HS-27A (cell line): ENCODE data around the gene DNAH3.
"Not testable (repeated sequence)": the region's sequence is repeated elsewhere in the genome, so short reads cannot be mapped to it uniquely, and the experiment has no call there.

Experiments
- DNase-seq: peaks from one replicate; pipeline ENCODE4 v3.0.0-alpha.2; 2012; ENCODE audit warnings: low read depth, missing footprints

DNAH3 gene

DNA sequence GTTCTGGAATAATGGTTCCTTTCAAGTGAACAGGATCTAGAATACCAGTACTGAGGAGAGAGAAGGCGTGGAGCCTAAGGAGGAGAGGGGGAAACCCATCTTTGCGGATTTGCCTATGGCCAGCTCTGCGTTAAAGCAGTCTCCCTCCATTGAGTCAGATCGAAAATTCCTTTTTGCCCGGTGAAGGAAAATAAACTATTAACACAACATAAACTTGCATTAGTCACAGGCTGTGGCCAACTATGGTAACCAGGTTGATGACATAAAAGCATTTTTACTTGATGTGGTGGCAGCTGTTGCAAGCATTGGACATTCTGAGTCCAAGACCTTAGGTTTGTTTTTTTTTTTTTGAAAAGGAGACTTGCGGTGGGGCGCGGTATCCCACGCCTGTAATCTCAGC, 16.7 kb upstream of the DNAH3 start:
- peak; percentile 83 for DNase-seq

DNA sequence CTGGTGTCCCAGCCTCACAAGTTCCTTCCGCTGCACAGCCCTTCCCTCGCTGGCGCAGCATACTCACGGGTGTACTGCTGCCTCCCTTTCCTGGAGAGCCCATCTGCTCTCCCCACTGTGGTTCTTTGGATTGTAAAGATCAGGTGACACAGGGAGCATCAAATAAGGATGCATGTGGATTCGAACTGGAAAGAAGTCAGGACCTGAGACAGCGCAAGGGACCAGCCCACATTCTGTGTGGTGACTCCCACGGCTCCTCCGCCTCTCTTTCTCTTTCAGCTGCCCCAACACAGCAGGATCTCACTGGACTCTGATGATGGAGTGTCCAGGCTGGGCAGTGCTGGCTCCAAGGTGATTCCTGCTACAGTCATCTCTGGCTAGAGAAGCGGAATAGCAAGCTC, 15.9 kb upstream of the DNAH3 start:
- DNase-seq = no peak

DNA sequence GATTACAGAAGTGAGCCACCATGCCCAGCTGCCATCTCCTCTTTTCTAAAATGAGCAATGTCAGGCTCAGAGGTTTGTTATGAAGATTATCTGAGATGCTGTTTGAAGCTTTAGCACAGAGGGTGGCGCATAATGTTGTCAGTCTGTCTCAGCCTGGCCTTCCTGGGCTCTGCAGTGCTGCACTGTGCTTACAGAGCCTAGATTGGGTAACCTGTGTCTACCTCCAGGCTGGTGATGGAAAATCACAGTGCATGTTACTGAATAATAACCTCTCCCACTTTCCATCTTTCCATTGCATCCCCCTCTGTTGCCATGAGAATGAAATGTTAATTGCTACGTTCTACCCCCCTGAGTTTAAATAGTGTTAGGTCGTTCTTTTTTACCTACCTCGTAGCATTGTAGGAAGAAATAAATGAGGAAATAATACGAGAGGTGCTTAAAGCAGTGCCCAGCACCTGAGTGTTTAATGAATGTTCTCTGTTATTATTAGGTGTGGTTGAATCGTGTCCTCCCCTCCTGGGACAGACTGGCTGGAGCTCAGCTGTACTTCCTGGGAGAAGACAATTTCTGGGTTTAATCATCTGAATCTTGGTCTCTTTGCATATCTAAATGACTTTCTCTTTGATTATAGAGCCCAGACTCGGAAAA, 14.0 kb upstream of the DNAH3 start:
- DNase-seq = no peak

DNA sequence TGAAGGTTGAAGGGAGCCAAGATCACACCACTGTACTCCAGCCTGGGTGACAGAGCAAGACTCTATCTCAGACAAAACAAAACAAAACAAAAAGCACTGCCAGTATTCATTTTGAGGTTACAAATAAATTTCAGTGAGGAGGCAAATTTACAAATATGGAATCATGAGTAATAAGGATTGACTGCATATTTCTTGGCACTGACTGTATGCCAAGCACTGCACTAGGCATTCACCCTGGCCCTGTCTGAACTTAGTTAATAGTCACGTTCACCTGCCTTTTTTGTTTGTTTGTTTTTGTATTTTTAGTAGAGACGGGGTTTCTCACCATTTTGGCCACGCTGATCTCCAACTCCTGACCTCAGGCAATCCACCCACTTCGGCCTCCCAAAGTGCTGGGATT, 12.9 kb upstream of the DNAH3 start:
- DNase-seq = no peak

DNA sequence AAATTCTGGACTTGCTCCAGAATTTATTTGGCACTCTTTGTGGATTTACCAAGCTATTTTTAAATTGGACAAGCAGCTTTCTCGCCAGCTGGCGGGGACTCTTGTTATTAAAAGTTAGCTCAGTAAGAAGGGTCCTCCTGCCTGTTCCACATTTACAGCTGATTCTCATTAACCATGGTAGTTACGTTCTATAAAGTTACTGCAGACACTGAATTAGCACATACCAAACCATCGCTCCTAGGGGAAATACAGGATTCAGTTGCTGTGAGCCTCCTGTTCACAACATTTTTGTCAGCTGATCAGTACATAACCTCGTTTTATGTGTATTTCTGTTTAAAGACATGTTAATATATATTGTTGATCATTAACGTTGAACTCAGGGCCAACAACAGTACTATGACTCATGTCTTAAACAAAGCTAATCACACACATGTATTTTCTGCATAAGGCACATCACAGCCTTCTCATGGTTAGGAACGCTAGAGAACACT, 12.1 kb upstream of the DNAH3 start:
- no peak for DNase-seq

DNA sequence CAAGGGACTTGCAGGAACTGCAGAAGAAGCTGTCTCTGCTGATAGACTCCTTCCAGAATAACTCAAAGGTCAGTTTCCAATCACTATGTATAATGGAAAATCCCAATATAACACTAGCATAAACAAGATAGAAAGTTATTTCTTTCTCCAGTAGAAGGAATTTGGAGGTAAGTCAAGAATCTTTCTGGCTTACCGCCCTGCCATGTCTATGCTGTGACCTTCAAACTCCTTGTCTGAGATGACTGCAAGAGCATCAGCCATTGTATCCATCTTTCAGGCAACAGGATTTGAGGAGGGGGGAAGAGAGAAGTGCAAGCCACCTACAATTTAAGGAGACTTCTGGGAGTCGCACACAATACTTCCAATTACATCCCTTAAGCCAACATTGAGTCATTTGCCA, 10.6 kb upstream of the DNAH3 start:
- DNase-seq = no peak

DNA sequence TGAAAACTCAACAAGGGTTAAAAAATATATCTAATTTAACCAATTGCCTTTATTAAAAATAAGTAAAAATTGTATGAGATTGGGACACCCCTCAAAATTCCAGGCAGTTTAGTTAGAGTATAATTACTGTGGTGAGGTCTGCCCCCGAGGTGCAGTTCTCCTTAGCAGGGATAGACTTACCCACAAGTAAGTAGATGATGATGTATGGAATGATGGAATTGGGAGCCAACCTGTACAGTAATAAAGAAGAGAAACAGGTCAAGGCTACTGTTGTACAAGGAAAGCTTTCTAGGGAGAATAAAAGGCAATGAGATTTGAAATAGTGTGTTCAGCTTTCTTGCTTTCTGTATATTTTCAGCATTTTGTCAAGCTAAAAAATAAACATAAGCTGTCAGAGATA, 9.6 kb upstream of the DNAH3 start:
- no peak for DNase-seq

DNA sequence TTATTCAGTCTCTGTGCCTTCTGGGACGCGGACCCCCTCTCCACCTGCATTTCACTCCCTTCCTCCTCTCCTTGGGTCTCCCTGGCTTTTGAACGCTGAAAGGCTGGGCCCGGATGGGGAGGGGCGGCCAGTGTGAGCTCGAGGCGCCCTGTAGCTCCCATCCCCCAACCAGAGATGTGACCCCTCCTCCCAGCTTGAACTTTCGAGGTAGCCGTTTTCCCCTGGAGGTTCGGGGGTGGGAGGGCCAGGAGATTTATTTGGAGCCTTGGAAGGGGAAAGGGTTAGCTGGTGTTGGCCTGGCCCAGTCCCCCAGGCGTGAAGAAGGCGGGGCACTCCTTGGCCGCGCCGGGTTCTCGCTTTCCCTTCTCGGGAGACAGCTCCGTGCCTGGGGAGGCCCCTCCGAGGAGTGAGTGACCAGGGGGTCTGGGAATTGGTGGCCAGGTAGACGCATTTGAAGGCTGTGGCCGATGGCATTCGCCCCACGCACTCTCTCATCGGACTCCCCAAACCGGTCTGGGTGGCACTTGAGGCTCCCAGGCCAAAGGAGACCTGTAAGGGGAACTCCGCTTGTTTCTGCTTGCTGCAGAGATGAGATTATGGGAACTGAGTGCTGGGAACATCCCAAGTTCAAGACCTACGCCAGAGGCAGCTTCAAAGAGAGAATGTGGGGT, 8.8 kb upstream of the DNAH3 start:
- DNase-seq = no peak

DNA sequence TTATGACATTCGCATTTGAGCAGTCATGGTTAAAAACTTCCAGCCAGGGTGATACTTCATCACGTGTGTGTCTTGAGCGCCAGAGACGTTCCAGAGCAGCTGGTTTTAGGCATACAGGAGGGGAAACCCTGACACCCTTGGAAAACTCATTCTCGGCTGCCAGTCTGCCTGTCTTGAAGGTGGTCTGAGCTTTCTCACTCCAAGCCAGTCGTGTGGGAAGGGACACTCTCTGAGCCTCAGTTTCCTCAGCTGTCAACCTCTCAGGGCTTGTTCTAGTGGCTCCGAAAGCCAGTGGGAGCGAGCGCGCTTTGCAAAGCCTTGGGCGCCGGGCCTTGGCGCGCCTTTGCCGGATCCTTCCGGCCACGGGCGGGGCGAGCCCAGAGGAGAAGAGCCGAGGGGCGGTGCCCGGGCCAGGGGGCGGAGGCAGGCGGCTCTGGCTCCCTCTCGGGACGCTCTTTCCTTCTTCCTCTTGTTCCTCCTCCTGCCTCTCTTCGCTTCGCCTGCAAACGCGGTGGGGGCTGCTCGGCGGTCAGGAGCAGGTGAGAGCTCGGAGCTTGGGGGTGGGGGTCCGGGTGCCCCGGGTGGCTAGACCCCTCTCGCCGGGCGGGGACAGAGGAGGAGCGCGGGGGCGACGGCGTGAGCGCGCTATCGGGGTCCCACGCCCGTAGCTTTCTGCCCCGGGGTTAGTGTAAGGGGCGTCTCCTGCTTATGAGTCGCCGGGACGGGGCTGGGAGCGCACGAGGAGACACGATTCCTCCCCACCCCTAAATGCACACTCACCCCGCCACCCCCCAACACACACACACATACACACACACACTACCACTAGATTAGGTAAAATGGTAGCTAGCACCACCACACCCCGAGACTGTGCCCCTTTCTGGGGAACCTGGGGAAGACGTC, 7.8 kb upstream of the DNAH3 start, which contains the start of gene LDAF1:
Gene LDAF1 (plus strand): TSS at position 467 of the 903 bp plus-strand sequence. CDS start 2,509 bp downstream, outside the sequence.
- DNase-seq = no peak

DNA sequence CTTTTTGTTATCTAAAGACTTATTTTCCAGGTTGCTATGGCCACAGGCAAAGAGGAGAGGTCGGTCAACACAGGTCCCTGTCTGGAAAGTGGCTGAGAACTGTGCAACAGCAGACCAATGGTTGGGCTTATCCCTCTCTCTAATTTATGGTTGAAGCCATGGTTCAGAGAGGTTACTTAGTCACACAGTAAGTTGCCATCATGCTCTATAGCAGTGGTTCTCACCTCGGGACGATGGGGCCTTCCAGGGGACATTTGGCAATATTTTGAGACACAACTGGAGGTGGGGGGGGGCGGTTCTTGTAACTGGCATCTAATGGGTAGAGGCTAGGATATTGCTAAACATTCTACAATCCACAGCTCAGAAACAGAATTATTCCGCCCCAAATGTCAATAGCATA, 7.0 kb upstream of the DNAH3 start:
- no peak for DNase-seq

DNA sequence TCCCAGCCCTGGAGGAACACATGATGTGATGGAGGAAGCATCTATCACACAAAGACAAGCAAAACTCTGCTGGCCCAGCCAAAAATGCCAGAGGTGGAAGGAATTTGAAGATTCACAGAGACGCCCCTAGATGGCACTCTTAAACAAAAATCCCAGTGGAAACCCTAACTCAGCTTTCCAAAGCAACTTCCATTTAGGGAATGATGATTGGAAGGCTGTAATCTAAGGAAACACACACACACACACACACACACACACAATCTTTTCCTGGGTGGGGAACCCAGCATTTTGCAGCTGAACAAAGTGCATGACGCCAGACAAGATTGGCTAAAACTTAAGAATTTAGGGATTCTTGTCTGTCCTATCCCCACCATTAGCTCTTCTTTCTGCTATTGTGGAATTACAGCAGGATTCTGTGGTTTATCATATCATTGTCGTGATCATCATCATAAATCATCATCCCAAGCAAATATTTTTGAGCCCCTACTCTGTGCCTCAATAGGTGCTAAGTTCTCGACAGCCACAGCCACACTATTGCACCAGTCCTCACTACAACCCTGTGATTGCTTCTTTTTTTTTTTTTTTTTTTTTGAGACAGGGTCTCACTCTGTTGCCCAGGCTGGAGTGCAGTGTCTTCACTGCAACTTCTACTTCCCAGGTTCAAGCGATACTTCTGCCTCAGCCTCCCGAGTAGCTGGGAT, 6.3 kb upstream of the DNAH3 start:
- DNase-seq = peak; percentile 51

DNA sequence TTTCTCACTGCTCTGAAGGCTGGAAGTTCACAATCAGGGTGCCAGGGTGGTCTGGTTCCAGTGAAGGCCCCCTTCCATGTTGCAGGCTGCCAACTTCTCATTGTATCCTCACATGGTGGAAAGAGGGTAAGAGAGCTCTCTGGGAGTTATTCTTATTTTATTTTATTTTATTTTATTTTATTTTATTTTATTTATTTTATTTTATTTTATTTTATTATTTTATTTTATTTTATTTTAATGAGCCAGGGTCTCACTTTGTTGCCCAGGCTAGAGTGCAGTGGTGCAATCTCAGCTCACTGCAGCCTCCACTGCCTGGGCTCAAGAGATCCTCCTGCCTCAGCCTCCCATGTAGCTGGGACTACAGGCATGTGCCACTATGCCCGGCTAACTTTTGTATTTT, 5.4 kb upstream of the DNAH3 start:
- DNase-seq = not testable (repeated sequence)

DNA sequence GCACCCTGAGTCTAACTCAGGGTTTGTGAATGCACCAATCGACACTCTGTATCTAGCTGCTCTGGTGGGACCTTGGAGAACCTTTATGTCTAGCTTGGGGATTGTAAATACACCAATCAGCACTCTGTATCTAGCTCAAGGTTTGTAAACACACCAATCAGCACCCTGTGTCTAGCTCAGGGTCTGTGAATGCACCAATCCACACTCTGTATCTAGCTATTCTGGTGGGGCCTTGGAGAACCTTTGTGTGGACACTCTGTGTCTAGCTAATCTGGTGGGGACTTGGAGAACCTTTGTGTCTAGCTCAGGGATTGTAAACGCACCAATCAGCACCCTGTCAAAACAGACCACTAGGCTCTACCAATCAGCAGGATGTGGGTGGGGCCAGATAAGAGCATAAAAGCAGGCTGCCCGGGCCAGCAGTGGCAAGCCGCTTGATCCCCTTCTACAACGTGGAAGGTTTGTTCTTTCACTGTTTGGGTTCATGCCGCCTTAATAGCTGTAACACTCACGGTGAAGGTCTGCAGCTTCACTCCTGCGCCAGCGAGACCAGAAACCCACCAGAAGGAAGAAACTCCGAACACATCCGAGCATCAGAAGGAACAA, 2.6 kb upstream of the DNAH3 start:
- DNase-seq = not testable (repeated sequence)

DNA sequence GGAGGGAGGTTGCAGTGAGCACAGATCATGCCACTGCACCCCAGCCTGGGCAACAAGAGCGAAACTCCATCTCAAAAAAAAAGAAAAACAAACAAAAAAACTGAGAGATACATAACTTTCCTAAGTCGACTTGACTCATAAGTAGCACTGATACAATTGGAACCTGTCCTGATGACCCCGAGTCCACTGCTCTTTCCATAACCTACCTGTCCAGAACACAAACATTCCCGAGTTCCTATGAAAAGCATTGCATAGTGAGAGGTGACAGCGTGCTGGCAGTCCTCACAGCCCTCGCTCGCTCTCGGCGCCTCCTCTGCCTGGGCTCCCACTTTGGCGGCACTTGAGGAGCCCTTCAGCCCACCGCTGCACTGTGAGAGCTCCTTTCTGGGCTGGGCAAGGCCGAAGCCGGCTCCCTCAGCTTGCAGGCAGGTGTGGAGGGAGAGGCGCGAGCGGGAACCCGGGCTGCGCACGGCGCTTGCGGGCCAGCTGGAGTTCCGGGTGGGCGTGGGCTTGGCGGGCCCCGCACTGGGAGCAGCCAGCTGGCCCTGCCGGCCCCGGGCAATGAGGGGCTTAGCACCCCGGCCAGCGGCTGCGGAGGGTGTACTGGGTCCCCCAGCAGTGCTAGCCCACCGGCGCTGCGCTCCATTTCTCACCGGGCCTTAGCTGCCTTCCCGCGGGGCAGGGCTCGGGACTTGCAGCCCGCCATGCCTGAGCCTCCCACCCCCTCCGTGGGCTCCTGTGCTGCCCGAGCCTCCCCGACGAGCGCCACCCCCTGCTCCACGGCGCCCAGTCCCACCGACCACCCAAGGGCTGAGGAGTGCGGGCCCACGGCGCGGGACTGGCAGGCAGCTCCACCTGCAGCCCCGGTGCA, 1.7 kb upstream of the DNAH3 start:
- DNase-seq = not testable (repeated sequence)

DNA sequence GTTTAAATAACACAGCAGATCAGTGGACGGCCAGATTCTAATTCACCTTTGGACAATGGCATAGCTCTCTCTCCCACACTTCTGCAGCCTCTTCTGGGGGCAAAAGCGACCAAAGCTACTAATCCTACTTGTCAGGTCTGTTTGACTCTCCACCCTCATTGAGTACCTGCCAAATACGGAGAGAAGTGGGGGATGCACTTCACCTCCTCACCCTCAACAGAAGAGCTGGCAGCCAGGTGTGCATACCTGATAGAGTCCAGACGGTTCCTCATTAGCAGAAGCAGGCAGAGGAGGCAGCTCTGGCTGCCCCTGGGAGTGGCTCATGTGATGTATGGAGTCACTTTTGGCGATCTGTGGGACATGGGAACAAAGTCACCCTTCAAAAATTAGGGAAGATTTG, 4.9 kb downstream of the DNAH3 start:
- DNase-seq = no peak

DNA sequence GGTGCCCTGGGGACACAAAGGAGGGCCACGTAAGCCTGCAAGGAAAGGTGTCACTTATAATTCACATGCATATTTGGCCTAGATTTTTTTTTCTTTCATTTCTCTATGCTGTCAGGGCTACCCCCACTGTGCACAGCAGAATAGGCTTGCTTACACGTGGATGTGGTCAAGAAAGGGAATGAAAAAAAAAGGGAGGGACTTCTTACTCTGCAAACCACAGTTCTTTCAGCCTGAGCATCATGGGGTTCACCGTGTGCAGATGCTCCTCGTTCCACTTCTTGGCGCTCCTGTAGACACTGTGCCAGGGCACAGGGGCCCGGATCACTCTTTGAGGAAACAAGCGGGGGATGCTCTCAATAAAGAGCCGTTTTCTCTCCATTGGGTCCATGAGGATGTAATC, 16.6 kb downstream of the DNAH3 start:
- DNase-seq = no peak

DNA sequence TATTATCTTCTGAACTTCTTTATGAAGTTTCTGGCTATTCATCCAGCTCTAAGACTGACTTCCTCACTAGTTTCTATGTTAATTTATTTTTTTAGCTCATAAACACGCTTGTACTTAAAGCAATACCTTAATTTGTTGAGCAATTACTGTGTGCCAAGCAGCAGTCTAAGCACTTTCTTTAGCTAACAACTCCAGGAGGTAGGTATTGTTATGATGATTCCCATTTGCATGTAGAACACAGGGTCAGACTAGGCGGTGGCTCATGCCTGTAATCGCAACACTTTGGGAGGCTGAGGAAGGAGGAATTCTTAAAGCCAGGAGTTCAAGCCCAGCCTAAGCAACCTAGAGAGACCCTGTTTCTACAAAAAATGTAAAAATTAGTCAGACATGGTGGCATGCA, 19.8 kb downstream of the DNAH3 start:
- no peak for DNase-seq

DNA sequence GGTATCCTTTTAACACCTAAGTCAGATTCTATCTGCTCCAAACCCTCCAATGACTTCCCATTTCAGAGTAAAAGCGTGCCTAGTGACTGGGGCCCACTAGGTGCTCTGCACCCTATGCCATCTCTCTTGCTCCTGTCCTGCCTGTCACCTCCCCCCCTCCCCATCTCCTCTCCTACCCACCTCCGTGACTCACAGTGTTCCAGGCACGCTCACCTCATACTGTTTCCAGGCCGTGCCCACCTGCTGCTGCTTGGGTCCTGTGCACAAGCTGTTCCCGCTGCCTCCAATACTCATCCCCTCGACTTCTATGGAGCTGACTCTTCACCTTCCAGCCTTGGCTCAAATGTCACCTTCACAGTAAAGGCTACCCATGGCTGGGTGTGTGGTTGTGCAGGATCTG, 21.7 kb downstream of the DNAH3 start:
- no peak for DNase-seq

DNA sequence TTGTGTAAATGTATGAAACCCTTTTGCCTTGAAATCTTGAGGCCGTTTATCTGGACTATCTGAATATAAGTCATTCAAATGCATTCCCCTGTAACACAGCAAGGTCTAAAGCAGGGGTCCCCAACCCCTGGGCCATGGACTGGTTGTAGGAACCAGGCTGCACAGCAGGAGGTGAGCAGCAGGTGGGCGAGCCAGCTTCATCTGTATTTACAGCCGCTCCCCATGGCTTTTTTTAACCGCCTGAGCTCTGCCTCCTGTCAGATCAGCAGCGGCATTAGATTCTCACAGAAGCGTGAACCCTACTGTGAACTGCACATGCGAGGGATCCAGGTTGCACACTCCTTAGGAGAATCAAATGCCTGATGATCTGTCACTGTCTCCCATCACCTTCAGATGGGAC, 24.1 kb downstream of the DNAH3 start:
- no peak for DNase-seq

DNA sequence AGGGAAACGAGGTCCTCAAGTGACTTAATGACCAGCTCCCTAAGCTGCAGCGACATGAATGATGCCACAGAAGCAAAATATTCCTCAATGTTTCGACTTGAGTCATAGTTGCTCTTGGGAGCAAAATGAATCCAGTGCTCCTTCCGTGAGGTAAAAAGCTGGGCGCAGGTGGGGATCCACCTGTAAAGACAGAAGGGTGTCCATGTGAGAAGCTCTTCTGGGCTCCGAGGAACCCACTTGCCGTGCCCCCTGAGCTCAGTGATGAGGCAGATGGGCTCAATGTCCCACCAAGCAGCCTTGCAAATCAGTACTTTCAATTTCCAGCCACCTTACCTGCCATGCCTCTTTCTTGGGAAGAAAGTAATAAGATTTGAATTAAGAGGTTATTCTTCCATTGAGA, 25.5 kb downstream of the DNAH3 start:
- DNase-seq = no peak
